B cell (primary cell): ENCODE data around the gene IRF2BPL. TPM values are rescaled to one million over a fixed set of nuclear protein-coding genes. Genes with fewer than 3 reads are reported as not detected.

Experiments used
- ATAC-seq: fragments of 200-7000 bp; cut with Tn5 transposase; one replicate; pipeline ENCODE4 v1.10.0; 2021; ENCODE audit warnings: low read depth, mild to moderate bottlenecking, moderate number of reproducible peaks, moderate library complexity
- CTCF ChIA-PET: fragments of 350-600 bp; sonication (Branson Sonifier 250); formaldehyde crosslinking; loops from one replicate; lab custom pipeline; 2021; ENCODE audit warnings: antibody characterized with exemption, inconsistent platforms; lab: Charles Lee
- POLR2A ChIA-PET: fragments of 350-600 bp; sonication (Branson Sonifier 250); formaldehyde crosslinking; loops from one replicate; lab custom pipeline; 2021; ENCODE audit warnings: antibody characterized with exemption; lab: Charles Lee
- DNase-seq: peaks from one replicate; pipeline ENCODE4 v3.0.0; 2013
- H2AFZ ChIP-seq: 2 replicates; pipeline ENCODE4 v1.6.1; 2012; ENCODE audit warnings: mild to moderate bottlenecking, low read depth, low read length; ENCODE audit not compliant: insufficient read depth, poor library complexity, severe bottlenecking
- H3K27ac ChIP-seq, 2 donors: 1 replicate in 1 of 2; 2 replicates in 1 of 2; pipeline ENCODE4 v1.5.1; 2012 to 2013; ENCODE audit warnings: low read length in 2 of 2, mild to moderate bottlenecking in 2 of 2, moderate library complexity in 1 of 2
- H3K27me3 ChIP-seq, 4 experiments: fragments of 200-600 bp in 1 of 4; sonication (generic) in 1 of 4; replicated peaks in 1 of 4; 1 replicate in 2 of 4; 2 replicates in 2 of 4; pipeline versions ENCODE4 v1.6.1 to v1.7.0; 2013 to 2016; ENCODE audit warnings: low read length in 3 of 4, mild to moderate bottlenecking in 2 of 4, mixed read lengths in 1 of 4, moderate library complexity in 1 of 4; ENCODE audit not compliant: insufficient read depth in 4 of 4, control insufficient read depth in 3 of 4; ENCODE audit errors: control extremely low read depth in 1 of 4
- H3K36me3 ChIP-seq, 2 experiments: replicated peaks in 1 of 2; 1 replicate in 1 of 2; 2 replicates in 1 of 2; pipeline versions ENCODE4 v1.6.1 to v1.7.1; 2013; ENCODE audit warnings: low read length in 1 of 2; ENCODE audit not compliant: insufficient read depth in 2 of 2, control insufficient read depth in 1 of 2; ENCODE audit errors: control extremely low read depth in 1 of 2, extremely low read depth in 1 of 2
- H3K4me1 ChIP-seq, 2 donors: fragments of 200-600 bp in 1 of 2; sonication (generic) in 1 of 2; 1 replicate in 1 of 2; 2 replicates in 1 of 2; pipeline versions ENCODE4 v1.5.1 to v1.6.1; 2013 to 2017; ENCODE audit warnings: low read length in 2 of 2; ENCODE audit not compliant: control insufficient read depth in 2 of 2, insufficient read depth in 2 of 2
- H3K4me2 ChIP-seq: replicated peaks from 2 replicates; pipeline ENCODE3; 2012; ENCODE audit warnings: mild to moderate bottlenecking, low read depth, low read length; ENCODE audit not compliant: poor library complexity, severe bottlenecking
- H3K4me3 ChIP-seq, 5 experiments: fragments of 200-600 bp in 1 of 5; sonication (generic) in 1 of 5; 1 replicate in 3 of 5; 2 replicates in 2 of 5; pipeline versions ENCODE4 v1.5.1 to v1.7.0; 2011 to 2016; ENCODE audit warnings: low read length in 4 of 5, mild to moderate bottlenecking in 4 of 5, low read depth in 2 of 5, control low read depth in 1 of 5, moderate library complexity in 1 of 5; ENCODE audit not compliant: insufficient read depth in 1 of 5; ENCODE audit errors: control extremely low read depth in 1 of 5, extremely low read depth in 1 of 5
- H3K79me2 ChIP-seq: fragments of 200-600 bp; sonication (generic); one replicate; pipeline ENCODE4 v1.6.0; 2016; ENCODE audit warnings: low read length; ENCODE audit not compliant: control insufficient read depth, insufficient read depth
- H3K9ac ChIP-seq: fragments of 200-600 bp; sonication (generic); 2 replicates; pipeline ENCODE4 v1.6.1; 2017; ENCODE audit warnings: mild to moderate bottlenecking, low read length, moderate library complexity
- H3K9me3 ChIP-seq, 3 donors: one replicate each; pipeline versions ENCODE4 v1.6.1 to v1.7.1; 2013; ENCODE audit warnings: low read length in 2 of 3; ENCODE audit not compliant: control insufficient read depth in 2 of 3, insufficient read depth in 1 of 3; ENCODE audit errors: control extremely low read depth in 1 of 3
- H4K20me1 ChIP-seq: 2 replicates; pipeline ENCODE4 v1.6.0; 2012; ENCODE audit warnings: mild to moderate bottlenecking, low read length; ENCODE audit not compliant: insufficient read depth, control insufficient read depth, poor library complexity, severe bottlenecking
- H3K27ac Mint-ChIP-seq: one replicate; pipeline ENCODE4 v1.8.0; 2021; ENCODE audit warnings: mixed read lengths
- H3K27me3 Mint-ChIP-seq: one replicate; pipeline ENCODE4 v1.8.0; 2021; ENCODE audit warnings: mixed read lengths
- H3K4me1 Mint-ChIP-seq: one replicate; pipeline ENCODE4 v1.8.0; 2021; ENCODE audit warnings: mixed read lengths
- H3K4me3 Mint-ChIP-seq: one replicate; pipeline ENCODE4 v1.8.0; 2021; ENCODE audit warnings: mixed read lengths
- H3K9me3 Mint-ChIP-seq: one replicate; pipeline ENCODE4 v1.8.0; 2022; ENCODE audit warnings: mixed read lengths; ENCODE audit not compliant: insufficient read depth
- EZH2 ChIP-seq: IDR thresholded peaks from 2 replicates; pipeline ENCODE4 v1.6.1; 2012; ENCODE audit warnings: borderline replicate concordance, low read depth, mild to moderate bottlenecking, moderate library complexity, low read length; ENCODE audit not compliant: insufficient read depth, poor library complexity, severe bottlenecking
- WGBS: methylation state at CpG from one replicate; pipeline ENCODE4 v1.1.5; 2013; ENCODE audit warnings: missing lambda C conversion rate; ENCODE audit not compliant: insufficient coverage; 5-methylcytosine and 5-hydroxymethylcytosine counted together
- intact Hi-C: fragments of 100-400 bp; cut with micrococcal nuclease; formaldehyde crosslinking; loops from one replicate; pipeline ENCODE4 v1.10.0; 2022
- polyA plus RNA-seq: library from polyadenylated mRNA; depleted of rRNA; stranded (reverse); fragments of >200 nt; gene quantifications from 2 replicates; pipeline ENCODE4 v1.2.3, GENCODE V29; 2012
- total RNA-seq, 2 donors: library from RNA; stranded (reverse); fragments of 120-200 nt in 1 of 2; gene quantifications; 1 replicate in 1 of 2; 2 replicates in 1 of 2; pipeline versions ENCODE4 v1.2.3 to v1.2.4, GENCODE V29; 2013 to 2022
- TF ChIP-seq, protein P1 (sequence below): fragments of 200-600 bp; IDR thresholded peaks from one replicate; pipeline ENCODE4 v1.8.0; 2022; ENCODE audit warnings: antibody characterized with exemption, mild to moderate bottlenecking

IRF2BPL gene
- total and polyA plus RNA-seq, 2 donors (not counting 1 experiment from before 2014, with no cell fraction given), result 27.9 to 34.0 TPM

DNA sequence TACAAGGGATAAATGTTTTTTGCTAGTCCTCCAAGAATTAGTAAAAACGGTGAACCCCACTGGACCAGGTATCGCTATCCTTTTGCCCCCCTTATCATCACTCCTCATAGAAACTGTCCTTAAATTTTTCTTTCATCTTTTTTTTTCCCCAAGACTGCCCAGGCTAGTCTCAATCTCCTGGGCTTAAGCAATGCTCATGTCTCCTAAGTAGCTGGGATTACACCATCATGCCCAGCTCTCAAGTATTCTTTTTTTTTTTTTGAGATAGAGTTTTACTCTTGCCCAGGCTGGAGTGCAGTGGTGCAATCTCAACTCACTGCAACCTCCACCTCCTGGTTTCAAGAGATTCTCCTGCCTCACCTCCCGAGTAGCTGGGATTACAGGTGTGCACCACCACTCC lies 9.7 kb downstream of the IRF2BPL start:
- no peaks in the 10 kb centered on the region for H3K27me3 Mint-ChIP-seq
- H3K9ac ChIP-seq, result no peak overlapping the region
- H3K36me3 ChIP-seq, result peaks cover 0 to 2% of the 10 kb centered on the region in 2 experiments
- no peaks in the 10 kb centered on the region for H3K27me3 ChIP-seq
- H3K4me3 ChIP-seq, result no peak overlapping the region
- no peak overlapping the region for H3K4me2 ChIP-seq
- H3K27ac ChIP-seq, result no peak overlapping the region
- POLR2A ChIA-PET, result no interaction called here
- H3K9me3 Mint-ChIP-seq, result no peaks in the 10 kb centered on the region
- CTCF ChIA-PET, result no interaction called here
- TF ChIP-seq, protein P1, sequence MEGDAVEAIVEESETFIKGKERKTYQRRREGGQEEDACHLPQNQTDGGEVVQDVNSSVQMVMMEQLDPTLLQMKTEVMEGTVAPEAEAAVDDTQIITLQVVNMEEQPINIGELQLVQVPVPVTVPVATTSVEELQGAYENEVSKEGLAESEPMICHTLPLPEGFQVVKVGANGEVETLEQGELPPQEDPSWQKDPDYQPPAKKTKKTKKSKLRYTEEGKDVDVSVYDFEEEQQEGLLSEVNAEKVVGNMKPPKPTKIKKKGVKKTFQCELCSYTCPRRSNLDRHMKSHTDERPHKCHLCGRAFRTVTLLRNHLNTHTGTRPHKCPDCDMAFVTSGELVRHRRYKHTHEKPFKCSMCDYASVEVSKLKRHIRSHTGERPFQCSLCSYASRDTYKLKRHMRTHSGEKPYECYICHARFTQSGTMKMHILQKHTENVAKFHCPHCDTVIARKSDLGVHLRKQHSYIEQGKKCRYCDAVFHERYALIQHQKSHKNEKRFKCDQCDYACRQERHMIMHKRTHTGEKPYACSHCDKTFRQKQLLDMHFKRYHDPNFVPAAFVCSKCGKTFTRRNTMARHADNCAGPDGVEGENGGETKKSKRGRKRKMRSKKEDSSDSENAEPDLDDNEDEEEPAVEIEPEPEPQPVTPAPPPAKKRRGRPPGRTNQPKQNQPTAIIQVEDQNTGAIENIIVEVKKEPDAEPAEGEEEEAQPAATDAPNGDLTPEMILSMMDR, result no peak
- no peak for TF ChIP-seq EZH2
- ATAC-seq (no peak), DNase-seq (no peak)
- H3K4me3 Mint-ChIP-seq, result no peak overlapping the region
- peaks cover 11% of the 10 kb centered on the region for H3K79me2 ChIP-seq
- no peaks in the 10 kb centered on the region for H3K9me3 ChIP-seq
- no peak overlapping the region for H2AFZ ChIP-seq
- H3K27ac Mint-ChIP-seq, result no peak overlapping the region
- H3K4me1 ChIP-seq, result peaks cover 0 to 5% of the 10 kb centered on the region in 2 donors
- H3K4me1 Mint-ChIP-seq, result peaks cover 15% of the 10 kb centered on the region
- H4K20me1 ChIP-seq, result peaks cover 1% of the 10 kb centered on the region
- WGBS, result 100% methylated on average over 2 of the region's 3 CpGs
- intact Hi-C loops, result no loop called here

DNA sequence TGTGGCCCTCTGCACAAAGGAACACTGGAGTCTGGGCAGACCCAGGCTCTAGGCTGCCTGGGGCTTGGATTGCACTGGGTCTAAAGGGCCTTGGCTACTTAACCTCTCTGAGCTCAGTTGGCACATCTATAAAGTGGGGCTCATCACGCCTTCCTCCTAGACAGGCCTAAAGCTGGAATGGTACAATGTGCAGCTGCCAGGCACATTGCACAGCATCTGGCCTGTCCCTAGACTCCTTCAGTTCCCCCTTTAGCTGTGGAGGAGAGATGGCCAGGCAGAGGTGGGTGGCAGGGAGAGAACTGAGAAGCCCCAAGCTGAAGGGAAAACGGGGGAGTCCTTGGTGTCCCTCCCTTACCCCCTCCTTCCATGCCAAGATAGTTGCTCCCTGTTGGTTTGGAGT lies 10.8 kb downstream of the IRF2BPL start:
- H3K4me2 ChIP-seq, result no peak overlapping the region
- no peaks in the 10 kb centered on the region for H3K27me3 ChIP-seq
- TF ChIP-seq EZH2, result no peak
- no peak for ATAC-seq
- no peak for DNase-seq
- no peaks in the 10 kb centered on the region for H3K9me3 ChIP-seq
- intact Hi-C loops, result no loop called here
- 90% methylated on average over 1 of the region's 2 CpGs for WGBS
- H4K20me1 ChIP-seq, result no peaks in the 10 kb centered on the region
- H3K79me2 ChIP-seq, result no peaks in the 10 kb centered on the region
- ChIA-PET CTCF (interaction anchor here (1.4 kb wide), 1 partner anchor 56 kb away, joined by 5 read pairs; no protein-coding TSS in a partner anchor), POLR2A (no interaction called here)
- H3K27me3 Mint-ChIP-seq, result no peaks in the 10 kb centered on the region
- H3K4me1 Mint-ChIP-seq, result peaks cover 6% of the 10 kb centered on the region
- no peaks in the 10 kb centered on the region for H3K9me3 Mint-ChIP-seq
- H3K27ac ChIP-seq, result no peak overlapping the region
- H3K9ac ChIP-seq, result no peak overlapping the region
- H2AFZ ChIP-seq, result no peak overlapping the region
- no peak overlapping the region for H3K4me3 Mint-ChIP-seq
- no peak overlapping the region for H3K27ac Mint-ChIP-seq
- no peak overlapping the region for H3K4me3 ChIP-seq
- no peaks in the 10 kb centered on the region for H3K36me3 ChIP-seq
- peaks cover 0 to 5% of the 10 kb centered on the region in 2 donors for H3K4me1 ChIP-seq
